Liver (tissue), 9 donors: ENCODE data around the gene LRRTM4. TPM values are rescaled to one million over a fixed set of nuclear protein-coding genes. Genes with fewer than 3 reads are reported as not detected.

Experiments used
- DNase-seq: peaks from one replicate; pipeline ENCODE4 v3.0.0-alpha.2; 2017; ENCODE audit warnings: low spot score
- H3K27ac ChIP-seq, 2 donors: one replicate each; pipeline ENCODE4 v1.7.0; 2013; ENCODE audit warnings: inconsistent platforms in 2 of 2, low read length in 2 of 2, control low read depth in 1 of 2, low read depth in 1 of 2, mild to moderate bottlenecking in 1 of 2
- H3K27me3 ChIP-seq, 4 donors: one replicate each; pipeline versions ENCODE4 v1.6.1 to v1.7.0; 2013; ENCODE audit warnings: low read length in 3 of 4, inconsistent platforms in 1 of 4, mild to moderate bottlenecking in 1 of 4, moderate library complexity in 1 of 4; ENCODE audit not compliant: control insufficient read depth in 4 of 4, insufficient read depth in 4 of 4
- H3K36me3 ChIP-seq, 4 donors: one replicate each; pipeline versions ENCODE4 v1.6.1 to v1.7.0; 2013; ENCODE audit warnings: low read length in 3 of 4, mild to moderate bottlenecking in 3 of 4, low read depth in 1 of 4, moderate library complexity in 1 of 4; ENCODE audit not compliant: control insufficient read depth in 4 of 4, insufficient read depth in 3 of 4
- H3K4me1 ChIP-seq, 4 donors: one replicate each; pipeline versions ENCODE4 v1.6.1 to v1.7.0; 2013; ENCODE audit warnings: low read length in 3 of 4, mild to moderate bottlenecking in 3 of 4, moderate library complexity in 1 of 4; ENCODE audit not compliant: control insufficient read depth in 4 of 4, insufficient read depth in 4 of 4
- H3K4me3 ChIP-seq, 3 donors: one replicate each; pipeline versions ENCODE4 v1.6.1 to v1.7.0; 2013; ENCODE audit warnings: low read length in 3 of 3, control low read depth in 1 of 3, low read depth in 1 of 3, mild to moderate bottlenecking in 1 of 3
- H3K9ac ChIP-seq, 2 donors: one replicate each; pipeline ENCODE4 v1.7.0; 2013; ENCODE audit warnings: low read length in 2 of 2, mild to moderate bottlenecking in 2 of 2, moderate library complexity in 2 of 2, control low read depth in 1 of 2, low read depth in 1 of 2
- H3K9me3 ChIP-seq, 4 donors: one replicate each; pipeline versions ENCODE4 v1.6.1 to v1.7.0; 2013; ENCODE audit warnings: low read length in 3 of 4; ENCODE audit not compliant: control insufficient read depth in 4 of 4
- ATF3 ChIP-seq: IDR thresholded peaks from 2 replicates; pipeline ENCODE4 v1.6.1; 2016; ENCODE audit warnings: antibody characterized with exemption
- EGR1 ChIP-seq, 2 donors: IDR thresholded peaks; 2 replicates each; pipeline ENCODE4 v1.6.1; 2016 to 2018; ENCODE audit warnings: antibody characterized with exemption in 2 of 2, low read depth in 2 of 2
- FOXA1 ChIP-seq: IDR thresholded peaks from 2 replicates; pipeline ENCODE4 v1.6.1; 2016; ENCODE audit warnings: antibody characterized with exemption
- FOXA2 ChIP-seq: IDR thresholded peaks from 2 replicates; pipeline ENCODE4 v1.6.1; 2016; ENCODE audit warnings: antibody characterized with exemption
- GABPA ChIP-seq, 2 donors: IDR thresholded peaks in 1 of 2; conservative IDR thresholded peaks in 1 of 2; 2 replicates each; pipeline ENCODE4 v1.6.1; 2016; ENCODE audit warnings: antibody characterized with exemption in 2 of 2, mild to moderate bottlenecking in 1 of 2, moderate library complexity in 1 of 2
- HNF4A ChIP-seq, 2 donors: conservative IDR thresholded peaks; 2 replicates each; pipeline ENCODE4 v1.6.1; 2016; ENCODE audit warnings: antibody characterized with exemption in 2 of 2, mild to moderate bottlenecking in 2 of 2
- HNF4G ChIP-seq: IDR thresholded peaks from 2 replicates; pipeline ENCODE4 v1.6.1; 2016; ENCODE audit warnings: antibody characterized with exemption
- JUND ChIP-seq, 2 donors: IDR thresholded peaks; 2 replicates each; pipeline ENCODE4 v1.6.1; 2016; ENCODE audit warnings: antibody characterized with exemption in 2 of 2
- MAX ChIP-seq: IDR thresholded peaks from 2 replicates; pipeline ENCODE4 v1.6.1; 2016; ENCODE audit warnings: antibody characterized with exemption
- NR2F2 ChIP-seq: IDR thresholded peaks from 2 replicates; pipeline ENCODE4 v1.6.1; 2016; ENCODE audit warnings: antibody characterized with exemption
- RAD21 ChIP-seq, 2 donors: IDR thresholded peaks; 2 replicates each; pipeline ENCODE4 v1.6.1; 2016; ENCODE audit warnings: antibody characterized with exemption in 2 of 2, mild to moderate bottlenecking in 2 of 2
- SP1 ChIP-seq: IDR thresholded peaks from 2 replicates; pipeline ENCODE4 v1.6.1; 2018; ENCODE audit warnings: antibody characterized with exemption, mild to moderate bottlenecking
- TAF1 ChIP-seq: conservative IDR thresholded peaks from 2 replicates; pipeline ENCODE4 v1.6.1; 2016; ENCODE audit warnings: antibody characterized with exemption, mild to moderate bottlenecking
- YY1 ChIP-seq: IDR thresholded peaks from 2 replicates; pipeline ENCODE4 v1.6.1; 2016; ENCODE audit warnings: antibody characterized with exemption, mild to moderate bottlenecking
- ZBTB33 ChIP-seq: IDR thresholded peaks from 2 replicates; pipeline ENCODE4 v1.6.1; 2016; ENCODE audit warnings: antibody characterized with exemption
- WGBS: extraction: QIAGEN DNeasy Blood & Tissue Kit; methylation state at CpG from one replicate; pipeline ENCODE4 v1.1.7; 2013; 5-methylcytosine and 5-hydroxymethylcytosine counted together
- polyA plus RNA-seq, 2 donors: library from polyadenylated mRNA; stranded (reverse) in 1 of 2; unstranded in 1 of 2; fragments of 200-250 nt in 1 of 2; fragments of >200 nt in 1 of 2; fragmentation: Nextera tagmentation in 1 of 2; extraction: Ambion mirVana in 1 of 2; gene quantifications; one replicate each; pipeline versions ENCODE4 v1.2.1 to v1.2.3, GENCODE V29; 2013 to 2015
- total RNA-seq, 2 donors: library from RNA; depleted of rRNA; stranded (reverse); fragments of >200 nt; gene quantifications; one replicate each; pipeline ENCODE4 v1.2.3, GENCODE V29; 2014
- donor health status: healthy.
- donor health status: healthy.
- donor health status: healthy.
- donor health status: healthy.
- donor health status: healthy.

Gene LRRTM4
- total and polyA plus RNA-seq, 4 donors: 0.06 to 0.09 (median 0.08) TPM; not detected in 1

GRCh38 chr2:76866464-76866863 is 655.7 kb downstream of the LRRTM4 start:
- Histone ChIP-seq H3K27ac (no peak overlapping the region), H3K4me1 (no peaks in the 10 kb centered on the region), H3K9ac (no peak overlapping the region), H3K4me3 (no peak overlapping the region), H3K27me3 (no peaks in the 10 kb centered on the region), H3K9me3 (no peaks in the 10 kb centered on the region), H3K36me3 (no peaks in the 10 kb centered on the region)
- TF ChIP-seq SP1 (no peak), NR2F2 (no peak), EGR1 (IDR thresholded peaks at IDR 0.05; ENCODE audit: low read depth in 2 of 2) (no peak)
- 67% methylated on average over 1 of the region's 1 CpG for WGBS
- DNase-seq: no peak

- no peak overlapping the region for H3K27ac ChIP-seq
- 68% methylated on average over 3 of the region's 3 CpGs for WGBS
- no peak for TF ChIP-seq FOXA2
- no peak for TF ChIP-seq HNF4G
- TF ChIP-seq TAF1: no peak
- no peak for TF ChIP-seq FOXA1
- TF ChIP-seq YY1: no peak
- no peaks in the 10 kb centered on the region for H3K36me3 ChIP-seq
- H3K4me3 ChIP-seq: no peak overlapping the region
- no peaks in the 10 kb centered on the region for H3K9me3 ChIP-seq
- no peaks in the 10 kb centered on the region for H3K4me1 ChIP-seq
- H3K27me3 ChIP-seq: no peaks in the 10 kb centered on the region
- no peak overlapping the region for H3K9ac ChIP-seq
- DNase-seq: no peak
Measured at GRCh38 chr2:76862901-76863300, 659.3 kb downstream of the LRRTM4 start.

- TF ChIP-seq GABPA (IDR thresholded peaks at IDR 0.05 in 1 of 2, conservative IDR thresholded peaks at IDR 0.05 in 1 of 2) (no peak), MAX (no peak), RAD21 (IDR thresholded peaks at IDR 0.05) (no peak), SP1 (no peak), JUND (IDR thresholded peaks at IDR 0.05) (no peak), EGR1 (IDR thresholded peaks at IDR 0.05; ENCODE audit: low read depth in 2 of 2) (no peak), ZBTB33 (no peak), HNF4G (no peak), ATF3 (no peak), TAF1 (no peak), HNF4A (conservative IDR thresholded peaks at IDR 0.05) (no peak)
- Histone ChIP-seq H3K27ac (no peak overlapping the region), H3K4me1 (no peaks in the 10 kb centered on the region), H3K4me3 (no peak overlapping the region), H3K9ac (no peak overlapping the region), H3K36me3 (no peaks in the 10 kb centered on the region), H3K27me3 (no peaks in the 10 kb centered on the region), H3K9me3 (no peaks in the 10 kb centered on the region)
- no peak for DNase-seq
- 44% methylated on average over 3 of the region's 3 CpGs for WGBS
Measured at GRCh38 chr2:76861708-76862107, 660.5 kb downstream of the LRRTM4 start.
